Gastrocnemius medialis (tissue), 4 donors: ENCODE results near the gene ADRB2. TPM values are rescaled to one million over a fixed set of nuclear protein-coding genes. Genes with fewer than 3 reads are reported as not detected.

Experiments
- ATAC-seq, 2 donors: fragments of 150-250 bp; one replicate each; pipeline ENCODE4 v1.9.1; 2016
- DNase-seq, 2 donors: peaks; one replicate each; pipeline ENCODE4 v3.0.0-alpha.2; 2019
- H3K27ac ChIP-seq, 4 donors: fragments of 200-600 bp; sonication (generic); 1 replicate in 1 of 4; 2 replicates in 3 of 4; pipeline ENCODE4 v1.5.1; 2016 to 2018; ENCODE audit warnings: mild to moderate bottlenecking in 2 of 4, moderate library complexity in 1 of 4
- H3K27me3 ChIP-seq, 3 donors: fragments of 200-600 bp; sonication (generic) in 2 of 3; 1 replicate in 1 of 3; 2 replicates in 2 of 3; pipeline versions ENCODE4 v1.5.1 to v1.6.0; 2016 to 2019; ENCODE audit warnings: mild to moderate bottlenecking in 1 of 3, moderate library complexity in 1 of 3
- H3K36me3 ChIP-seq, 2 donors: fragments of 200-600 bp; sonication (generic) in 1 of 2; one replicate each; pipeline ENCODE4 v1.5.1; 2017 to 2018
- H3K4me1 ChIP-seq, 2 donors: fragments of 200-600 bp; sonication (generic) in 1 of 2; one replicate each; pipeline ENCODE4 v1.5.1; 2016 to 2017; ENCODE audit warnings: mild to moderate bottlenecking in 2 of 2
- H3K4me3 ChIP-seq, 4 donors: fragments of 200-600 bp; sonication (generic) in 3 of 4; 1 replicate in 1 of 4; 2 replicates in 3 of 4; pipeline ENCODE4 v1.5.1; 2016 to 2019; ENCODE audit warnings: mild to moderate bottlenecking in 2 of 4
- H3K9me3 ChIP-seq, 3 donors: fragments of 200-600 bp; sonication (generic) in 2 of 3; 1 replicate in 1 of 3; 2 replicates in 2 of 3; pipeline ENCODE4 v1.5.1; 2016 to 2019
- CTCF ChIP-seq, 5 experiments: fragments of 450-650 bp in 3 of 5; fragments of 200-600 bp in 2 of 5; sonication (generic) in 2 of 5; IDR thresholded peaks in 4 of 5; conservative IDR thresholded peaks in 1 of 5; 1 replicate in 4 of 5; 2 replicates in 1 of 5; pipeline ENCODE4 v1.5.1; 2016 to 2019; ENCODE audit warnings: antibody characterized with exemption in 5 of 5, mild to moderate bottlenecking in 3 of 5, moderate library complexity in 3 of 5
- POLR2A ChIP-seq, 2 donors: fragments of 450-650 bp; IDR thresholded peaks; one replicate each; pipeline ENCODE4 v1.6.1; 2017; ENCODE audit warnings: antibody characterized with exemption in 2 of 2, mild to moderate bottlenecking in 2 of 2, moderate library complexity in 2 of 2
- in situ Hi-C, 4 donors: fragments of 200-750 bp; cut with MboI; loops; one replicate each; pipeline versions ENCODE4 v1.15.0 to v1.8.0; 2017; ENCODE audit warnings: low sequenced_read_pairs in 4 of 4
- intact Hi-C: fragments of 100-400 bp; cut with DNase I; formaldehyde crosslinking; loops from one replicate; pipeline ENCODE4 v1.15.1; 2023; ENCODE audit warnings: low total_unique reads
- total RNA-seq, 4 donors: library from RNA; depleted of rRNA; stranded (reverse); fragments of >200 nt; gene quantifications; one replicate each; pipeline versions ENCODE4 v1.1.0 to v1.2.3, GENCODE V29; 2016

ADRB2 gene
- total RNA-seq, 4 donors from 2014 or later: 4.2 to 17.3 (median 6.8) TPM

- Histone ChIP-seq H3K9me3 (no peaks in the 10 kb centered on the region), H3K36me3 (no peaks in the 10 kb centered on the region), H3K4me3 (no peak overlapping the region), H3K27me3 (no peaks in the 10 kb centered on the region), H3K4me1 (peaks cover 73 to 80% of the 10 kb centered on the region in 2 donors), H3K27ac (peak overlapping the region; percentile 0 to 96 (median 86))
- ATAC-seq: no peak
- intact Hi-C loops (no loop called here), in situ Hi-C loops (loop anchor here in 1 of 4 donors (5.0 kb wide), 1 partner anchor 117 kb away; no protein-coding TSS in a partner anchor)
- no peak for DNase-seq
- TF ChIP-seq POLR2A (IDR thresholded peaks at IDR 0.05) (no peak), CTCF (IDR thresholded peaks at IDR 0.05 in 4 of 5, conservative IDR thresholded peaks at IDR 0.05 in 1 of 5) (no peak)
Measured at GRCh38 chr5:148839960-148840359, 13.5 kb downstream of the ADRB2 start.

GRCh38 chr5:148840531-148840930 is 14.1 kb downstream of the ADRB2 start:
- Histone ChIP-seq H3K27ac (peak overlapping the region; percentile 0 to 96 (median 76)), H3K4me3 (no peak overlapping the region), H3K9me3 (no peaks in the 10 kb centered on the region), H3K36me3 (no peaks in the 10 kb centered on the region), H3K27me3 (no peaks in the 10 kb centered on the region), H3K4me1 (peaks cover 67 to 80% of the 10 kb centered on the region in 2 donors)
- no peak for DNase-seq
- TF ChIP-seq CTCF (IDR thresholded peaks at IDR 0.05 in 4 of 5, conservative IDR thresholded peaks at IDR 0.05 in 1 of 5) (no peak), POLR2A (IDR thresholded peaks at IDR 0.05) (no peak)
- in situ Hi-C loops (no loop called here), intact Hi-C loops (no loop called here)
- ATAC-seq: no peak

GRCh38 chr5:148841519-148841918 is 15.1 kb downstream of the ADRB2 start:
- DNase-seq: no peak
- H3K4me1 ChIP-seq: peaks cover 61 to 78% of the 10 kb centered on the region in 2 donors
- no peak for TF ChIP-seq POLR2A (IDR thresholded peaks at IDR 0.05)
- TF ChIP-seq CTCF (IDR thresholded peaks at IDR 0.05 in 4 of 5, conservative IDR thresholded peaks at IDR 0.05 in 1 of 5): no peak
- in situ Hi-C loops: no loop called here
- H3K36me3 ChIP-seq: no peaks in the 10 kb centered on the region
- no peak overlapping the region for H3K4me3 ChIP-seq
- no peak for ATAC-seq
- H3K27ac ChIP-seq: peak overlapping the region; percentile 38 to 81 (median 64)
- intact Hi-C loops: no loop called here
- H3K9me3 ChIP-seq: no peaks in the 10 kb centered on the region
- H3K27me3 ChIP-seq: no peaks in the 10 kb centered on the region

GRCh38 chr5:148842161-148842560 is 15.8 kb downstream of the ADRB2 start:
- intact Hi-C loops: no loop called here
- in situ Hi-C loops: no loop called here
- peak in 1 of 2 donors; percentile 36 for ATAC-seq
- peaks cover 61 to 78% of the 10 kb centered on the region in 2 donors for H3K4me1 ChIP-seq
- no peaks in the 10 kb centered on the region for H3K9me3 ChIP-seq
- DNase-seq: no peak
- no peaks in the 10 kb centered on the region for H3K36me3 ChIP-seq
- H3K27ac ChIP-seq: peak overlapping the region; percentile 38 to 81 (median 64)
- H3K4me3 ChIP-seq: no peak overlapping the region
- TF ChIP-seq CTCF (IDR thresholded peaks at IDR 0.05 in 4 of 5, conservative IDR thresholded peaks at IDR 0.05 in 1 of 5) (no peak), POLR2A (IDR thresholded peaks at IDR 0.05) (no peak)
- H3K27me3 ChIP-seq: no peaks in the 10 kb centered on the region
